ENCODE measurements around the gene TRAPPC1. TPM values are rescaled to one million over a fixed set of nuclear protein-coding genes. Genes with fewer than 3 reads are reported as not detected.

TRAPPC1 gene
- total RNA-seq, 1 donor from 2014 or later: 110 TPM

DNA sequence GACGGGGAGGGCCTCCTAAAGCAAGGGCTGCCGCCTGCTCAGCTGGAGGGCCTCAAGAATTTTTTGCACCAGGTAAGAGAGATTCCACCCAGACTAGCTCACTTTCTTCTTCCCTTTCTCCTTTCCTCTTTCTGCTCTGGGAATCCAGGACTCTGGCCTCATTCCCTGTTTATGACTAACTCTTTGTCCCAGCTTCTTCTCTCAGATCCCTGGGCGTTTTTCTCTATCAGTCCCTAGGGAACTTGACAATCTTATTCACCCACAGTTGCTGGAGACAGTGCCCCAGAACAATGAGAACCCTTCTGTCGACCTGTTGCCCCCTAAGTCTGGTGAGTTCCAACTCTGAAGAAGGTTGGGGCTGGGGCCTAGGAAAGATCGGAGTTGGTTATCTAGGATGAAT is 15.9 kb upstream of the TRAPPC1 start:
- H3K9me3 ChIP-seq: no peaks in the 10 kb centered on the region
- H3K4me1 ChIP-seq: no peaks in the 10 kb centered on the region
- DNase-seq (no peak), ATAC-seq (no peak)
- intact Hi-C loops (cut with DNase I): no loop called here
- no peak overlapping the region for H3K27ac ChIP-seq
- H3K36me3 ChIP-seq: peaks cover 72% of the 10 kb centered on the region
- TF ChIP-seq, protein P1, sequence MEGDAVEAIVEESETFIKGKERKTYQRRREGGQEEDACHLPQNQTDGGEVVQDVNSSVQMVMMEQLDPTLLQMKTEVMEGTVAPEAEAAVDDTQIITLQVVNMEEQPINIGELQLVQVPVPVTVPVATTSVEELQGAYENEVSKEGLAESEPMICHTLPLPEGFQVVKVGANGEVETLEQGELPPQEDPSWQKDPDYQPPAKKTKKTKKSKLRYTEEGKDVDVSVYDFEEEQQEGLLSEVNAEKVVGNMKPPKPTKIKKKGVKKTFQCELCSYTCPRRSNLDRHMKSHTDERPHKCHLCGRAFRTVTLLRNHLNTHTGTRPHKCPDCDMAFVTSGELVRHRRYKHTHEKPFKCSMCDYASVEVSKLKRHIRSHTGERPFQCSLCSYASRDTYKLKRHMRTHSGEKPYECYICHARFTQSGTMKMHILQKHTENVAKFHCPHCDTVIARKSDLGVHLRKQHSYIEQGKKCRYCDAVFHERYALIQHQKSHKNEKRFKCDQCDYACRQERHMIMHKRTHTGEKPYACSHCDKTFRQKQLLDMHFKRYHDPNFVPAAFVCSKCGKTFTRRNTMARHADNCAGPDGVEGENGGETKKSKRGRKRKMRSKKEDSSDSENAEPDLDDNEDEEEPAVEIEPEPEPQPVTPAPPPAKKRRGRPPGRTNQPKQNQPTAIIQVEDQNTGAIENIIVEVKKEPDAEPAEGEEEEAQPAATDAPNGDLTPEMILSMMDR (IDR thresholded peaks at IDR 0.05): no peak
- H3K27me3 ChIP-seq (ENCODE audit: low read depth): no peaks in the 10 kb centered on the region
- no peak overlapping the region for H3K4me3 ChIP-seq

DNA sequence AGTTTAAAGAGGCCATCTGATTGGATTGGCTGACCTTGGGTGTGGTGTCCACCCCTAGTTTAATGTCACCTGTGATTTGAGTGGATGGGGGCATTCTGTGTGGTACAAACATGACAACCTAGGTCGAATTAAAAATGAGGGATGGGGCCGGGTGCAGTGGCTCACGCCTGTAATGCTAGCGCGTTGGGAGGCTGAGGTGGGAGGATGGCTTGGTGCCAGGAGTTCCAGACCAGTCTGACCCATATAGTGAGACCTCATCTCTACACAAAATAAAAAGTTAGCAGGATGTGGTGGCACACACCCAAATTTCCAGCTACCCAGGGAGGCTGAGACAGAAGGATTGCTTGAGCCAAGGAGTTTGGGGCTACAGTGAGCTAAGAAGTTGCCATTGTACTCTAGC is 14.7 kb upstream of the TRAPPC1 start:
- peaks cover 82% of the 10 kb centered on the region for H3K36me3 ChIP-seq
- intact Hi-C loops (cut with DNase I): no loop called here
- H3K27me3 ChIP-seq (ENCODE audit: low read depth): no peaks in the 10 kb centered on the region
- H3K9me3 ChIP-seq: no peaks in the 10 kb centered on the region
- TF ChIP-seq, protein P1 (IDR thresholded peaks at IDR 0.05): no peak
- no peak for DNase-seq
- no peak overlapping the region for H3K4me3 ChIP-seq
- no peak for ATAC-seq
- H3K27ac ChIP-seq: no peak overlapping the region
- no peaks in the 10 kb centered on the region for H3K4me1 ChIP-seq

DNA sequence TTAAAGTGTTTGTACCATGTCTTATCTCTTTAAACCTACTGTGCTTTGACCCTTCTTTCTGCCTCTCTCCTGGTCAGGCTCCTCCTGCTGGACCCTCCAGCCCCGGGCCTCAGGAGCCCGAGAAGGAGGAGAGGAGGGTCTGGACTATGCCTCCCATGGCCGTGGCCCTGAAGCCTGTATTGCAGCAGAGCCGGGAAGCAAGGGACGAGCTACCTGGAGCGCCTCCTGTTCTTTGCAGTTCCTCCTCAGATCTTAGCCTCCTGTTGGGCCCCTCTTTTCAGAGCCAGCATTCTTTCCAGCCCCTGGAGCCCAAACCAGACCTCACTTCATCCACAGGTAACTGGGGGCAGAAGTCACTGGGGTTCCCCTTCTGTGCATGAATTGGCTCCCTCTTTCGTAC is 13.9 kb upstream of the TRAPPC1 start:
- H3K9me3 ChIP-seq: no peaks in the 10 kb centered on the region
- H3K4me3 ChIP-seq: no peak overlapping the region
- intact Hi-C loops (cut with DNase I): no loop called here
- H3K4me1 ChIP-seq: no peaks in the 10 kb centered on the region
- H3K27ac ChIP-seq: no peak overlapping the region
- no peak for DNase-seq
- TF ChIP-seq, protein P1 (IDR thresholded peaks at IDR 0.05): no peak
- no peaks in the 10 kb centered on the region for H3K27me3 ChIP-seq (ENCODE audit: low read depth)
- peaks cover 90% of the 10 kb centered on the region for H3K36me3 ChIP-seq
- no peak for ATAC-seq

DNA sequence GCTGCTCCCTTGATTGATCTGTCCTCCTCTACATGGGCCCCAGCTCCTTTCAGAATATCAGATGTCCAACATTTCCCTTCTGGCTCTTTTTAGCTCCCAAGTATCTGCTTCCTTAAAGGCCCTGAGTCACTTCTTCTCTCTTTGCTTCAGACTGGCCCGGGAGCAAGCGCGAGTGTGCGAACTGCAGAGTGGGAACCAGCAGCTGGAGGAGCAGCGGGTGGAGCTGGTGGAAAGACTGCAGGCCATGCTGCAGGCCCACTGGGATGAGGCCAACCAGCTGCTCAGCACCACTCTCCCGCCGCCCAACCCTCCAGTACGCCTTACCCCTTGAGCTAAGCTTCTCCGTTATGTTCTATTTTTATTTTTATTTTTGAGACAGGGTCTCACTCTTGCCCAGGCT is 12.6 kb upstream of the TRAPPC1 start:
- peaks cover 96% of the 10 kb centered on the region for H3K36me3 ChIP-seq
- DNase-seq (no peak), ATAC-seq (no peak)
- no peak overlapping the region for H3K4me3 ChIP-seq
- no peaks in the 10 kb centered on the region for H3K27me3 ChIP-seq (ENCODE audit: low read depth)
- H3K27ac ChIP-seq: no peak overlapping the region
- H3K9me3 ChIP-seq: no peaks in the 10 kb centered on the region
- intact Hi-C loops (cut with DNase I): no loop called here
- no peaks in the 10 kb centered on the region for H3K4me1 ChIP-seq
- TF ChIP-seq, protein P1 (IDR thresholded peaks at IDR 0.05): no peak

DNA sequence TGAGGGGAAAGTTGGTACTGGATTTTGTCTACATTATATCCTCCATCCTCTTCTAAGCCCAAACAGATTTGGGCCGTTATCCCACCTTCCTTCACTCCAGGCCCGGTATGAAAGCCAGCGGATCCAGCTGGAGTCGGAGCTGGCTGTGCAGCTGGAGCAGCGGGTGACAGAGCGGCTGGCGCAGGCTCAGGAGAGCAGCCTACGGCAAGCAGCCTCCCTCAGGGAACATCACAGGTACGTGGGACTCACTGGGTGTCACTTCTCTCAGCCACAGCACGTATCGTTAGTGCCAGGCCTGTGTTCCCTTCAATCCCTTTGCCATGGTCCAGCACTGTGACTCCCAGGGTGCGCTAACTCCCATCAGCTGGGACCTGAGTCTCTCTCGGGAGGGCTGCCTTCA is 11.5 kb upstream of the TRAPPC1 start:
- intact Hi-C loops (cut with DNase I): no loop called here
- no peaks in the 10 kb centered on the region for H3K9me3 ChIP-seq
- no peaks in the 10 kb centered on the region for H3K4me1 ChIP-seq
- H3K27ac ChIP-seq: no peak overlapping the region
- H3K4me3 ChIP-seq: no peak overlapping the region
- peaks cover 96% of the 10 kb centered on the region for H3K36me3 ChIP-seq
- DNase-seq (no peak), ATAC-seq (no peak)
- no peaks in the 10 kb centered on the region for H3K27me3 ChIP-seq (ENCODE audit: low read depth)
- TF ChIP-seq, protein P1 (IDR thresholded peaks at IDR 0.05): no peak

DNA sequence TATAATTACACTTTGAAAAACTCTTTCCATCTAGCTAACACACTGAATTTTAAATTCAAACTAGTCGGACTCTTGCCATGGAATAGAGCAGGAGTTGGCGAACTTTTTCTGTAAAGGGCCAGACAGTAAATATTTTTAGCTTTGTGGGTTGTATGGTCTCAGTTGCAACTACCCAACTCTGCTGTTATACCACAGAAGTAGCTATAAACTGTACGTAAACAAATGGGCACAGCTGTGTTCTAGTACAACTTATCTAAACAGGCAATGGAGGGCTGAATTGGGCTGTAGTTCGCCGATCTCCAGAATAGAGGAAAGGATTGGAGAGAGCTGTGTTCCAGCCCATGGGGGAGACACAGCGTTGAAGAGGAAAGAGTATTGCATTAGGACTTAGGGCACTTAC is 9.0 kb upstream of the TRAPPC1 start:
- Histone ChIP-seq H3K4me3 (no peak overlapping the region), H3K4me1 (no peaks in the 10 kb centered on the region), H3K36me3 (peaks cover 96% of the 10 kb centered on the region)

More for the DNA sequence above, 9.0 kb upstream of the TRAPPC1 start:
- no peak for DNase-seq
- TF ChIP-seq, protein P1 (IDR thresholded peaks at IDR 0.05): no peak
- H3K27ac ChIP-seq: no peak overlapping the region
- ATAC-seq: no peak
- H3K9me3 ChIP-seq: no peaks in the 10 kb centered on the region
- H3K27me3 ChIP-seq (ENCODE audit: low read depth): no peaks in the 10 kb centered on the region
- intact Hi-C loops (cut with DNase I): no loop called here

All from lower lobe of right lung (tissue), 2 donors.